GM18867 (cell line): Measurements from ENCODE around the gene NLK.

ENCODE experiments used
- ATAC-seq: cut with Tn5 transposase; IDR thresholded peaks from one replicate; pipeline ENCODE4 v1.9.1; 2021; ENCODE audit warnings: mild to moderate bottlenecking, moderate library complexity; ENCODE audit not compliant: unreplicated experiment

NLK gene

DNA sequence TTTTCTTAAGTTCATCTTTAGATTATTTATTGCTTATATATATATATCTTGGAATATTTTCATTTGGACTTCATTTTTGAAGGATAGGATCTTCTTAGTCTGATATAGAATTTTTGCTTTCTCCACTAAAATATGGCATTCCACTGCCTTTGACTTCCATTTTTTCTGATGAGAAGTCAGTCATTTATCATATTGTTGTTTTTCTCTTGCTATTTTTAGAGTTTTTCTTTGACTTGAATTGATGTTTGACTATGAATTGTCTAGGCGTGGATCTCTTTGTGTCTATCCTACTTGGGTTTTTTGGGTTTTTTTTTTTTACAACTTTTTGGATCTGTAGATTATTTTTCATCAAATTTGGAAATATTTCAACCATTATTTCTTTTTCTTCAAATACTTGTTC, 67.7 kb downstream of the NLK start:
- ATAC-seq = no peak

DNA sequence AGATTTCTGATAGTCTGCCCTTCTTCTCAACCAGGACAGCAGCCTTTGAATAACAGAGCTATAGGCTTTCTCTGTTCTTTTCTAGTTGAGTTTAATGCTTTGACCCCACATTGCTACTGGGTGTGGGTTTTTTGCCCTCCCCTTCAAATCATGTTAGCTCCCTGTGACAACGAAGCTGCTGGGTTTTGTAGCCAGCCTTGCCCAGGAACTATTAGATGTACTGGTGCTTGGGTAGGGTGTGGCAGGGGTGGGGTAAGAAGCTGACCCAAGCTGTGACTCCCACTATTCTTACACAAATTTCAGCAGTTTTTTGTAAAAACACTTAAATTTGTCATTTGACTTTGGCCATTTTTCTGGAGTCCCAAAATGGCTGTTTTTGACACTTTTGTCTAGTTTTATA, 69.7 kb downstream of the NLK start:
- no peak for ATAC-seq

GRCh38 chr17:28112606-28113005, 70.1 kb downstream of the NLK start:
- no peak for ATAC-seq

DNA sequence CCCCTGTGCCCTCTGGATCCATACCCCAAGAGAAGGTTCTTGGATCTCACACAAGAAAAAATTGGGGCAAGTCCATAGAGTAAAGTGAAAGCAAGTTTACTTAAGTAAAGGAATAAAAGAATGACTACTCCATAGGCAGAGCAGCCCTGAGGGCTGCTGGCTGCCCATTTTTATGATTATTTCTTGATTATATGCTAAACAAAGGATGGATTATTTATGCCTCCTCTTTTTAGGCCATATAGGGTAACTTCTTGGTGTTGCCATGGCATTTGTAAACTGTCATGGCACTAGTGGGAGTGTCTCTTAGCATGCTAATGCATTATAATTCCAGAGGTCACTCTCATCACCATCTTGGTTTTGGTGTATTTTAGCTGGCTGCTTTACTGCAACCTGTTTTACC, 70.8 kb downstream of the NLK start:
- no peak for ATAC-seq

DNA sequence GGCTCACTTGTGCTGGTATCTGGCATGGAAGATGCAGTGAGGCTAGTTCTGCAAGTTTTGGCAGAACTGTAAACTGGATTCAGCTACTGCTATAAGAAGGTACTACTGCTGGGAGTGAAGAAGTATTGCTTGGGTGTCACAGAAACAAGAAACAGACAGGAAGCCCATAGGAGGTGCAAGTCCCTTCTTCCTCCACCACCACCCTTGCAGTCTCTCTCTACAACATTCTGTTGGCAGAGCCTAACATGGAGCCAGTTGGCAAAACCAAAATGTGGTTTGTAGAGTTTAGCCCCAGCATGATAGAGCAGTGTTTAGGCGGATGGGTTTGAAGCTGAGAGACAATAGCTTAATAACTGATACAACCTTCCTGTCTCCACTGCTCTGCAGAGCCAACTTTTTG, 72.6 kb downstream of the NLK start:
- ATAC-seq = no peak

DNA sequence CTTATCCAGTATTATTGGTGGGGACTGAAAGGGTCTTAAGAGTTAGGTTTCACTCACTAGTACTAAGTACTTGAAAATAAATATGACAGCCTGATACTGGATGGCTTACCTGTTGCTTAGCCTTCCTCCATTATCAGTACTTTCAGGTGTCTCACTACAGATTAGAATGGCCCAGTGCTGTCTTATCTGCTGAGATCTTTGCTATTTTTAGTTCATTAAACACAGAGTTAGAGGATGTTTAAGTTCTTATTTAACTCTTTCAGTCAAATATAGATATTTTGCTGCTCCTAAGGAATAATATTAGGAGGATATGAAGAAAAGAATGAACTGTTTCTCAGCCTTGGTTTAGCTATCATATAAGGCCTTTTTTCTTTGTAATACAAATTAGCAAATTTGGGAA, 74.8 kb downstream of the NLK start:
- no peak for ATAC-seq

- ATAC-seq = no peak
Observed at GRCh38 chr17:28118362-28118761, 75.9 kb downstream of the NLK start.

- ATAC-seq = no peak
Observed at GRCh38 chr17:28119046-28119445, 76.6 kb downstream of the NLK start.

DNA sequence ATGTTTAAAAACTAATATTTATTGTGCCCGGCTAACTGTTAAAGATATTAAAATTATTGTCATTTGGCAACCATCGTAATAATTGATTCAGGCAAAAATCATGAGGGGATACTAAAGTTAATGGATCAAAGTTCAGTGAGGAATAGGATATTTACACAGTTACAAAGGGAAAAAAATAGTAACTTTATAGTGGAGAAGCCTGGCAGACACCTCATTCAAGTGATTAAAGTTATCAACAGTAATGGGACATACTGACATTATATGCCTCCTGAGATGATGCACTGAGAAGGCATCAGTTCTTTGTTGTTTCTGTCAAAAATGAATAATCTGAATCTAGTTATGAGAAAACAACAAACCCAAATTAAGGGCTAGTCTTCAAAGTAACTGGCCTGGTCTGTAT, 77.1 kb downstream of the NLK start:
- no peak for ATAC-seq

DNA sequence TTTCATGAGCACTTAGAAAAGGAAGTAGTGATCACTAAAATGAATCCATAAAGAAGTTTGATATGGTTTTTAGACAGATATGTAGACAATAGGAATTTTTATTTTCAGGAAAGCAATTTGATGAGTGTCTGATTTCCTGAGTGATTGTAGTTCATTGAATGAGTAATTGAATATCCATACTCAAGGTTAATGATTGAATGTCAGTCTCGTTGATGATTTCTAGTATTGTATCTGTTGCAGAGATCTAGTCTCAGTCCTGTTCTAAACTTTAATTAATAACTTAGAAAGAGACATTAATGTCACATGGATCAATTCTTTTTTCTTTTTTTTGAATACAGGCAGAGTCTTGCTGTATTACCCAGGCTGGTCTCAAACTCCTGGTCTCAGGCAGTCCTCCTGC, 78.3 kb downstream of the NLK start:
- ATAC-seq = no peak

DNA sequence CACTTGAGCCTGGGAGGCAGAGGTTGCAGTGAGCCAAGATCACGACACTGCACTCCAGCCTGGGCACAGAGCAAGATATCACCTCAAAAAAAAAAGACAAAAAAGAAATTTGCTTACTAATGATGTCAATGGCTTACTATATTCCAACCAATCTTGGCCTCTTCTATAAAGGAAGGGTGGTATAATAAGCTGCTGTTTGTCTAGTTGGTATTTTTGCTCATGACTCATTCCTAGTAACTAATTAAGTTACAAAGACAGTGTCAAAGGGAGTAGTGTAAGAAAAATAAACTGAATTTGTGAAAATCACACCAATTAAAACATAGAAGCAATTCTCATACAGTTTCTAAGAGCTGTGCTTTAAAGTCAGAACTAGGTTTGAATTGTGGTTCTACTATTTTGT, 82.5 kb downstream of the NLK start:
- ATAC-seq = no peak

GRCh38 chr17:28125526-28126378, 83.3 kb downstream of the NLK start:
- no peak for ATAC-seq

DNA sequence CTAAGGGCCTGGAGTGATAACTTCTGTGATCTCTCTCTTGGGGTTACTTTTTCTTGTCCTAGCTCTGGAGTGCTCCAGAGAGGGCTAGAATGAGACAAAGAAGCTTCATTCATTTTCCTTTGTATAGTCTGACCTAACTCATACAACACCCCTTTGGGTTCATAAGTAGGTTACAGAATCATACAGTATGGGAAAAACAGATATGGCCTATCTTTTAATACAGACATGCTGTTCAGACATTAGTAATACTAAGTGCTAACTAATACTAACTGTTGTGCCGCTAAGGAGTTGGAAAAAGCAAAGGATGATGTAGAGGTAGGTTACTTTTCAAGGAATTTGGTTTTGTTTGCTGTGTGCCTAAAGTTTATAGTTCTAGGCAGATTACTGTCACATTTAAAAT, 84.7 kb downstream of the NLK start:
- no peak for ATAC-seq

DNA sequence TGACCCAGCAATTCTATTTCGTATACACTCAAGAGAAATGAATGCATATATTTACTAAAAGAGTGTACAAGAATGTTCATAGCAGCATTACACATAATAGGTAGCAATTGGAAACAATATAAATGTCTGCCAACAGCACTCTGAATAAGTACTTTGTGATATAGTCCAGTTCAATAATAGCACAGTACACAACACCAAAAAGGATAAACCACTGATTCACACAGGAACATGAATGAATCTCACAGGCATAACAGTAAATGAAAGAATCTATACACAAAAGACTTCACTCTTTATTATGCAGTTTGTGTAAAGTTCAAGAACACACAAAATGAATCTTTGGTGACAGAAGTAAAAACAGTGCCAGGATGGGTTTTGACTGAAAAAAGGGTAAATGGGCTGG, 86.3 kb downstream of the NLK start:
- ATAC-seq = no peak

DNA sequence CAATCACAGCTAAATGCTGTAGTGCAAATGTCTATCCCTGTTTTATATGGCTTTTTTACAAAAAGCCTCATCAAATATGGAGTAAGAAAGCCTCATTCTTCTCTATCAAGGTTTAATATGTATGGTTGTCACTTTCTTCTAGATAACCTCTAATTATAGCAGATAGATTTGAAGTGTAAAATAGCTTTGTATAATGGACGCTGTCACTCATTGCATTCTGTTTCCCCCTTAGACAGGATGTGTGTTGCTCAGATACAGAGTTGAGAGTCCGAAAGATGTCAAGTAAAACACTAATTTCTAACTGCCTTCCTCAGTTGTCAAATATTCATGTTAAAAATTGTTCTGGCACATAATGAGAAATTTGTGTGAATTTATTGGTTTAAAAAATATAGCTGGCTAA, 88.0 kb downstream of the NLK start:
- ATAC-seq = no peak

GRCh38 chr17:28131599-28131998, 89.1 kb downstream of the NLK start:
- no peak for ATAC-seq

DNA sequence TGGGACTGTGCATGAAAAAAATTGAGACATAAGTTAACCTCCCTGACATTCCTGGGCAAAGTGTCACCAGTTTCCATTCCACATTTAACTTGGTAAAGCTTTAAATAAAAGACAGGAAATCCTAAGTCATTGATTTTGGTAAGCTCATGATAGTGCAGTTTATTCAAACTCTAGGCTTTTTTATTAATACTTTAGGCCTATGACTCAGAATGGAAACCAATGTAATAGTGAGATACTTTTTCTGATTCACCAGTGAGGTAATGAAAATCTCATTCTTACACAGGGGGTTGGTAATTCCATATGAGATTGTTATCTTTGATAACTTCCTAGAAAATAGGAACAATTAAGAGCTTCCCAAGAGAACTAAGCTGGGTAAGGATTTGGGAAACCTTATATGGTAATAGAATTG, 91.1 kb downstream of the NLK start:
- ATAC-seq = no peak

DNA sequence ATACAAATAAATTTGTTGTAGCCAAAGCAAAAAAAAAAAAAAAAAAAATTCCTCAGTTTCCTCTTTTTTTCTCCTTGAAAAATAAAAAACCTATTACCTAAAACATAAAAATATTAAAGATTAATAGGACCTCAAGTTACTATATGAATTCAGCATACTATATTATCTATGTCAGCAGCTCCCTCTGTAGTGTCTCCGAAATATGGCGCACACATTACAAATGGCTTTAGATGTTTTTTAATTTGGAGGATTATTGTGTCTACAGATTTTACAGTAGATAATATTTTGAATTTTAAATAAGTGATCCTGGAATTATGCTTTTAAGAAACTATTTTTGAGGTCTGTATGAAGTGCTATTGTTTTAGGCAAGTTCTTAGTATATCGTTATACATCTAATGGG, 94.4 kb downstream of the NLK start:
- no peak for ATAC-seq

GRCh38 chr17:28139822-28140221, 97.3 kb downstream of the NLK start:
- ATAC-seq = no peak

- ATAC-seq = no peak
Observed at GRCh38 chr17:28141313-28141712, 98.8 kb downstream of the NLK start.

GRCh38 chr17:28141773-28142172, 99.3 kb downstream of the NLK start:
- no peak for ATAC-seq

- ATAC-seq = no peak
Observed at GRCh38 chr17:28142305-28142704, 99.8 kb downstream of the NLK start.

DNA sequence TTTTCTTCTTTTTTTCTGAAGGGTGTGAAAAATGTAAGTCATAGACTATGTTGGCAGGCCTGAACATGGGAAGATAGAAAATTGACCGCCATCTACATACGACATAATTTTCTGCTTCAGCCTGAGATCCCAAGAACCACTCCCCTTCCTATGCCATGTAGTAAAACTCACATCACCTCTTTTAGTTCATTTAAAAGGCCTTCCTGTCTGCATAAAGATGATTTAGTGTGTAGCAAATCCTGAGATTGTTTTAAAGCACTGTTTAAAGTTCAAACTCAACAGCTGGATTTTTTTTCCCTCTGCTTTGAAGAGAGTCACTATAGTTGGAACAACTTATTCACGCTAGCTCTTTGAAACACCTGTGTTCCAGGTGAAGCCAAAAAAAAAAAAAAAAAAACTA, 101.5 kb downstream of the NLK start:
- no peak for ATAC-seq
